Endothelial cell of umbilical vein (primary cell): ENCODE data around the gene FOXI2. TPM values are rescaled to one million over a fixed set of nuclear protein-coding genes. Genes with fewer than 3 reads are reported as not detected.

Source experiments
- BruUV-seq: library from RNA; stranded (reverse); fragments of 400-500 nt; replicated peaks from 2 replicates; lab custom pipeline; 2021; lab: Mats Ljungman, UMichigan
- CTCF ChIA-PET: fragments of 300-600, 350-600 bp; sonication (Branson Sonifier 250); formaldehyde crosslinking; loops from one replicate; lab custom pipeline; 2021; ENCODE audit warnings: antibody characterized with exemption, inconsistent platforms; lab: Charles Lee
- POLR2A ChIA-PET: fragments of 300-600, 350-600 bp; sonication (Branson Sonifier 250); formaldehyde crosslinking; loops from one replicate; lab custom pipeline; 2021; ENCODE audit warnings: antibody characterized with exemption, inconsistent platforms; lab: Charles Lee
- DNase-seq: peaks from one replicate; pipeline ENCODE4 v3.0.0-alpha.2; 2011; ENCODE audit warnings: low read depth, low spot score
- FAIRE-seq: peaks from 2 replicates; lab custom pipeline; 2011; peaks lifted over from hg19 to GRCh38; lab: Jason Lieb, UNC
- H2AFZ ChIP-seq: 2 replicates; pipeline ENCODE4 v1.6.0; 2012; ENCODE audit warnings: low read depth, low read length, control low read depth, inconsistent platforms
- H3K27ac ChIP-seq: 2 replicates; pipeline ENCODE4 v1.5.1; 2011; ENCODE audit warnings: low read depth, mild to moderate bottlenecking, control low read depth, low read length, moderate library complexity; ENCODE audit not compliant: insufficient read depth
- H3K27me3 ChIP-seq, 2 experiments: 2 replicates each; pipeline versions ENCODE4 v1.6.0 to v1.6.1; 2011; ENCODE audit warnings: low read length in 2 of 2, mixed read lengths in 1 of 2; ENCODE audit not compliant: control insufficient read depth in 2 of 2, insufficient read depth in 2 of 2
- H3K36me3 ChIP-seq, 2 experiments: 2 replicates in 1 of 2; 3 replicates in 1 of 2; pipeline ENCODE4 v1.5.1; 2011; ENCODE audit warnings: low read length in 2 of 2, mild to moderate bottlenecking in 1 of 2, moderate library complexity in 1 of 2; ENCODE audit not compliant: control insufficient read depth in 2 of 2, insufficient read depth in 2 of 2; ENCODE audit errors: extremely low read depth in 1 of 2
- H3K4me1 ChIP-seq: 3 replicates; pipeline ENCODE4 v1.5.1; 2011; ENCODE audit warnings: mild to moderate bottlenecking, low read length; ENCODE audit not compliant: control insufficient read depth, insufficient read depth; ENCODE audit errors: extremely low read depth
- H3K4me2 ChIP-seq: 2 replicates; pipeline ENCODE4 v1.6.1; 2011; ENCODE audit warnings: low read length, control low read depth, mixed read lengths; ENCODE audit not compliant: insufficient read depth
- H3K4me3 ChIP-seq, 3 experiments: fragments of 200-600 bp in 1 of 3; sonication (generic), shearing (Covaris generic) in 1 of 3; replicated peaks in 1 of 3; 2 replicates each; pipeline ENCODE4 v1.5.1; 2011 to 2016; ENCODE audit warnings: control low read depth in 3 of 3, low read length in 3 of 3, mild to moderate bottlenecking in 2 of 3, inconsistent platforms in 1 of 3, low read depth in 1 of 3, moderate library complexity in 1 of 3; ENCODE audit not compliant: insufficient read depth in 1 of 3
- H3K79me2 ChIP-seq: 2 replicates; pipeline ENCODE4 v1.6.0; 2012; ENCODE audit warnings: low read length, inconsistent platforms; ENCODE audit not compliant: control insufficient read depth, insufficient read depth
- H3K9ac ChIP-seq: replicated peaks from 2 replicates; pipeline ENCODE3; 2011; ENCODE audit warnings: low read length, control low read depth; ENCODE audit not compliant: insufficient read depth; ENCODE audit errors: extremely low read depth
- H3K9me1 ChIP-seq: replicated peaks from 3 replicates; pipeline ENCODE4 v1.6.0; 2011; ENCODE audit warnings: mild to moderate bottlenecking, low read length; ENCODE audit not compliant: control insufficient read depth, insufficient read depth; ENCODE audit errors: extremely low read depth
- H3K9me3 ChIP-seq: replicated peaks from 2 replicates; pipeline ENCODE4 v1.5.1; 2012; ENCODE audit warnings: low read length, inconsistent platforms; ENCODE audit not compliant: control insufficient read depth, insufficient read depth
- H4K20me1 ChIP-seq: replicated peaks from 2 replicates; pipeline ENCODE3; 2011; ENCODE audit warnings: mild to moderate bottlenecking, low read length; ENCODE audit not compliant: control insufficient read depth, insufficient read depth; ENCODE audit errors: extremely low read depth
- EZH2 ChIP-seq: IDR thresholded peaks from 2 replicates; pipeline ENCODE4 v1.6.1; 2012; ENCODE audit warnings: borderline replicate concordance, low read depth, mild to moderate bottlenecking, moderate library complexity, low read length, inconsistent platforms; ENCODE audit not compliant: severe bottlenecking
- FOS ChIP-seq: IDR thresholded peaks from 2 replicates; pipeline ENCODE4 v1.6.1; 2011; ENCODE audit warnings: mild to moderate bottlenecking, low read length, moderate library complexity, borderline replicate concordance; ENCODE audit not compliant: insufficient read depth
- GATA2 ChIP-seq: IDR thresholded peaks from 2 replicates; pipeline ENCODE4 v1.7.0; 2011; ENCODE audit warnings: low read depth, mild to moderate bottlenecking, moderate library complexity, mixed read lengths, low read length; ENCODE audit not compliant: insufficient read length, insufficient read depth
- JUN ChIP-seq: IDR thresholded peaks from 2 replicates; pipeline ENCODE4 v1.6.1; 2011; ENCODE audit warnings: borderline replicate concordance, low read depth; ENCODE audit not compliant: insufficient read length, insufficient read depth
- MYC ChIP-seq: IDR thresholded peaks from one replicate; pipeline ENCODE4 v1.6.1; 2011; ENCODE audit warnings: mild to moderate bottlenecking, low read depth, low read length
- POLR2A ChIP-seq: IDR thresholded peaks from 2 replicates; pipeline ENCODE4 v1.6.1; 2012; ENCODE audit warnings: low read depth, mild to moderate bottlenecking, control low read depth, low read length
- POLR2AphosphoS5 ChIP-seq: IDR thresholded peaks from 2 replicates; pipeline ENCODE4 v1.6.1; 2012; ENCODE audit warnings: low read depth, mild to moderate bottlenecking, control low read depth, low read length, moderate library complexity; ENCODE audit not compliant: insufficient read depth
- dilution Hi-C: fragments of 300-500 bp; cut with MboI; formaldehyde crosslinking; loops from one replicate; pipeline ENCODE4 v1.15.0; 2019; ENCODE audit warnings: low sequenced_read_pairs; ENCODE audit not compliant: extremely low pct_ligation_motif_present
- intact Hi-C: fragments of 100-400 bp; cut with micrococcal nuclease; formaldehyde crosslinking; loops from one replicate; pipeline ENCODE4 v1.10.0; 2022
- polyA plus RNA-seq, 4 experiments: library from polyadenylated mRNA; depleted of rRNA in 3 of 4; stranded (reverse) in 3 of 4; unstranded in 1 of 4; fragments of >200 nt; gene quantifications; 2 replicates each; pipeline versions ENCODE4 v1.2.1 to v1.2.3, GENCODE V29; 2011 to 2012; ENCODE audit warnings: missing spikeins in 1 of 4
- total RNA-seq: library from RNA; stranded (reverse); gene quantifications from 2 replicates; pipeline ENCODE4 v1.2.3, GENCODE V29; 2021
- TF ChIP-seq, protein P1 (sequence below): IDR thresholded peaks from 2 replicates; pipeline ENCODE4 v1.6.1; 2011; ENCODE audit not compliant: insufficient read depth, insufficient read length
- TF ChIP-seq, protein P2 (sequence below), 2 donors: IDR thresholded peaks; 1 replicate in 1 of 2; 2 replicates in 1 of 2; pipeline ENCODE4 v1.5.1; 2011; ENCODE audit warnings: low read length in 2 of 2, mild to moderate bottlenecking in 2 of 2, moderate library complexity in 2 of 2, control low read depth in 1 of 2, inconsistent platforms in 1 of 2, low read depth in 1 of 2; ENCODE audit not compliant: insufficient read depth in 1 of 2; ENCODE audit errors: extremely low read depth in 1 of 2

The FOXI2 gene
- total and polyA plus RNA-seq, 2 donors (not counting 3 experiments of a cell fraction or from before 2014, with no cell fraction given): not detected

DNA sequence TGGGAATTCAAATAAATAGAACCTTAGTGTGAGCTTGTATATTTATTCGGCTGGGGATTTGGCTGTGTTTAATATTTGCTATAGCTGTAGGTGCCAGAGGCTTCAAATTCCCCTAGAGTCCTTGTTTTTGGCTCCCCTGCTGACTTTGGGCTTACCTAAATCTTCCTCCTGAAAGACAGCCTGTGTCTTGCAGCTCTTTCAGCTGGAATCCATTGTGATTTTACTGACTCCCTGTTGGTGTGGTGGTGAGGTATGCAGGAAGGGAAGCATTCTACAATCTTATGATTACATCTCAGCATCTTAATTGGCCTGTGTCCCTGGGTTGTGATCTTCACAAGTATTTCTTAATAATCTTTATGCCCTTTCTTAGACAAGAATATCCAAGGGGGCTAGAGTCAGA lies 25.9 kb downstream of the FOXI2 start:
- DNase-seq (no peak), FAIRE-seq (no peak)
- POLR2A ChIA-PET: no interaction called here
- Histone ChIP-seq H3K4me2 (no peak overlapping the region), H3K9ac (no peak overlapping the region), H3K27ac (no peak overlapping the region), H3K79me2 (no peaks in the 10 kb centered on the region), H3K27me3 (no peaks in the 10 kb centered on the region), H3K4me1 (no peaks in the 10 kb centered on the region), H4K20me1 (no peaks in the 10 kb centered on the region), H3K4me3 (no peak overlapping the region), H3K9me3 (no peaks in the 10 kb centered on the region), H2AFZ (no peak overlapping the region), H3K9me1 (no peaks in the 10 kb centered on the region), H3K36me3 (no peaks in the 10 kb centered on the region)
- intact Hi-C loops (no loop called here), dilution Hi-C loops (no loop called here)
- CTCF ChIA-PET: no interaction called here
- TF ChIP-seq POLR2AphosphoS5 (no peak), MYC (no peak)
- BruUV-seq: no TSS peak

DNA sequence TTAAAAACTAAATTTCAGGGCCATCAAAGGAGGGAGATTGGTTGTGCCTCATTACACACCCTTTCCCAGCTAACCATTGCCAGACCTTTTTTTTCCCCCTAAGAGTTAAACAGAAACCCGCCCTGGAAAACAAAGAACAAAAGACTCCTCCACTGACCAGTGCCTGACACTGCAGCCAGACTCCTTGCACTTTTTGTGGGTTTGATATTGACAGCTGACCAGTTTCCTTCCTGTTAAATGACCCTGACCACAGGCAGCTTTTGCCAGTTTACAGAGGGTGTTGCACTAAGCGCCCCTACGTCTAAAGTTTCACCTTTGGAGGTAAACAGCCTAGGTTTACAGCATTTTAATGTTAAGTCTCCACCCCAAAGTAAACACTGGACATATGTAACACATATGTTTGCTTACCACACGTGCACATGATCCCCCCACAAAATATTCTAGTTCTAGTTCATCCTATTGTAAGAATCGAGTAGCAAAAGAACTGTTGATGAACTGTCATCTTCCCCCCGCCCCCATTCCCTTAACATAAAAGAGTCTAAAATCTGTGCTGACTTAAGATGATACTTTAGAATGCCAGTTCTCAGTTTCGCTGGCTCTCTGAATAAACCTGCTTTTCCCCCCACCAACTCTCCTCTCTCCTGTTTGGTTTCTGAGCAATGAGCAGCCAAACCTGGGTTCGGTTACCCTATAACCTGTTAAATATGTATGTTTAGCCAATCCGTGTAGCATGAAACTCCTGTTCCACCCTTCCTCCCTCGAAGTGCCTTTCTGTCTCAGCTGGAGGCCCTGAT lies 38.0 kb downstream of the FOXI2 start:
- TF ChIP-seq MYC: no peak
- no peak for TF ChIP-seq POLR2AphosphoS5
- TF ChIP-seq FOS: no peak
- TF ChIP-seq, protein P1, sequence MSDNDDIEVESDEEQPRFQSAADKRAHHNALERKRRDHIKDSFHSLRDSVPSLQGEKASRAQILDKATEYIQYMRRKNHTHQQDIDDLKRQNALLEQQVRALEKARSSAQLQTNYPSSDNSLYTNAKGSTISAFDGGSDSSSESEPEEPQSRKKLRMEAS: no peak
- TF ChIP-seq EZH2: no peak
- TF ChIP-seq POLR2A: no peak
- no peak for TF ChIP-seq JUN
- TF ChIP-seq, protein P2, sequence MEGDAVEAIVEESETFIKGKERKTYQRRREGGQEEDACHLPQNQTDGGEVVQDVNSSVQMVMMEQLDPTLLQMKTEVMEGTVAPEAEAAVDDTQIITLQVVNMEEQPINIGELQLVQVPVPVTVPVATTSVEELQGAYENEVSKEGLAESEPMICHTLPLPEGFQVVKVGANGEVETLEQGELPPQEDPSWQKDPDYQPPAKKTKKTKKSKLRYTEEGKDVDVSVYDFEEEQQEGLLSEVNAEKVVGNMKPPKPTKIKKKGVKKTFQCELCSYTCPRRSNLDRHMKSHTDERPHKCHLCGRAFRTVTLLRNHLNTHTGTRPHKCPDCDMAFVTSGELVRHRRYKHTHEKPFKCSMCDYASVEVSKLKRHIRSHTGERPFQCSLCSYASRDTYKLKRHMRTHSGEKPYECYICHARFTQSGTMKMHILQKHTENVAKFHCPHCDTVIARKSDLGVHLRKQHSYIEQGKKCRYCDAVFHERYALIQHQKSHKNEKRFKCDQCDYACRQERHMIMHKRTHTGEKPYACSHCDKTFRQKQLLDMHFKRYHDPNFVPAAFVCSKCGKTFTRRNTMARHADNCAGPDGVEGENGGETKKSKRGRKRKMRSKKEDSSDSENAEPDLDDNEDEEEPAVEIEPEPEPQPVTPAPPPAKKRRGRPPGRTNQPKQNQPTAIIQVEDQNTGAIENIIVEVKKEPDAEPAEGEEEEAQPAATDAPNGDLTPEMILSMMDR (IDR thresholded peaks at IDR 0.05; ENCODE audit: extremely low read depth in 1 of 2, insufficient read depth in 1 of 2, low read depth in 1 of 2, low read length in 2 of 2): no peak
- TF ChIP-seq GATA2: no peak
- Histone ChIP-seq H3K4me1 (no peaks in the 10 kb centered on the region), H3K9me1 (no peaks in the 10 kb centered on the region), H3K79me2 (no peaks in the 10 kb centered on the region), H3K4me2 (no peak overlapping the region), H3K36me3 (no peaks in the 10 kb centered on the region), H3K27me3 (no peaks in the 10 kb centered on the region), H2AFZ (no peak overlapping the region), H3K9ac (no peak overlapping the region), H3K9me3 (no peaks in the 10 kb centered on the region), H3K4me3 (no peak overlapping the region), H3K27ac (no peak overlapping the region), H4K20me1 (no peaks in the 10 kb centered on the region)
- no TSS peak for BruUV-seq
- CTCF ChIA-PET: no interaction called here
- no peak for FAIRE-seq
- intact Hi-C loops (no loop called here), dilution Hi-C loops (no loop called here)
- DNase-seq: peak; percentile 13
- POLR2A ChIA-PET: no interaction called here
